NOMO-1 treated with DMSO at 0.1 percent for 48 hours (cell line): ENCODE results near the gene GMEB2.
"Not testable (repeated sequence)": the region's sequence is repeated elsewhere in the genome, so short reads cannot be mapped to it uniquely, and the experiment has no call there.

Experiments used
- DNase-seq: peaks from one replicate; lab custom pipeline; 2025; ENCODE audit not compliant: unreplicated experiment; lab: John Stamatoyannopoulos, UW

GMEB2 gene

DNA sequence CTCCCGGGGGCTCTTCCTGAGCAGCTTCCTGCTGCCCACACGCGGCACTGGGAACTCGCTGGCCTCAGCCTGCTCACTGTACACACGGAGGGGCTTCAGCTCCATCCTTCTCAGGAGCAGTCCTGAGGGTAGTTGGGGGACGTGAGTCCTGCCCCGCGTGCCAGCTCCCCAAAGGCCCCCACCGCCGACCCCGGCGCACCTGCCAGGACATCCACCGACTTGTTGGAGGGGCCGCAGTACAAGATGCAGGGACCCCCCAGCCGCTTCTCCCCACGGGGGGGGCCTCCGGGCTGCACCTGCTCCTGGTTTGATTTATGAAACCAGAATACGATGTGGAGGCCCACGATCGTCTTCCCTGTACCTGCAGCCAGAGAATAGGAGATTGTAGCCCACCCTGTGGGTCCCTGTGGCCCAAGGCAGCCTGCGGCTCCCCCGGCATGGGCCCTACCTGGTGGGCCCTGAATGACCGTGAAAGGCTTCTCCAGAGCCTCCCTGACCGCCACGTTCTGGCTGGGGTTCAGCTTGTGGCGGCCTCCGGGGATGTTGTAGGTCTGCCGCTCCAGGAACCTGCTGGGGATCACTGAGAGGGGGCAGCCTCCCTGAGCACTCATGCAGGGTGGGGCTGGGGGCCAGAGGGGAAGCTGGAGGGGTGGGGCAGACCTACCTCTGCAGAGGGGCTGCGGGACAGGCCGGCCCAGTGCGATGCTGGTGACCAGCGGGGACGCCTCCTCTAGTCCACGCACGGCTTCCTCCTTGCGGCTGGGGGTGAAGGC lies 65.1 kb downstream of the GMEB2 start:
- no peak for DNase-seq

GRCh38 chr20:63560856-63561609 lies 65.9 kb downstream of the GMEB2 start:
- no peak for DNase-seq

DNA sequence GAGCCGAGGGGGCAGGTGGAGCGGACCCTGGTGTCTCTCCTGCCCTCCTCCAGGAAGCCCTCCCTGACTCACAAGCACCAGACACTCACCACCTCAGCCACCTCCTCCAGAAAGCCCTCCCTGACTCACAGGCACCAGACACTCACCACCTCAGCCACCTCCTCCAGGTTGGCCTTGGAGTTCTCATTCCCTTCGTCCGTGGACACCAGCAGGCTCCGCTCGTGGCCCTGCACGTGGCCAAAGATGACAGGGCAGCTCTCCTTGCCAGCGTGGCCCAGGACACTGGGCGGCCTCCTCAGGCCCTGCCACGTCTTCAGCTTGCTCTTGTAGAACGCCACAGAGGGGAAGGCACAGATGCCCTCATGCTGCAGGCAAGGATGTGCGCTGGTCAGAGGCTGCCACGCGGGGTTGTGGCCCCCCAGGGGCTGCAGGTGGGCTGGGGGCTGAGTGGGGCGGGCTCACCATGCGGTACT lies 66.5 kb downstream of the GMEB2 start:
- DNase-seq, result no peak

- not testable (repeated sequence) for DNase-seq
Measured at GRCh38 chr20:63559485-63560332, 67.2 kb downstream of the GMEB2 start.

DNA sequence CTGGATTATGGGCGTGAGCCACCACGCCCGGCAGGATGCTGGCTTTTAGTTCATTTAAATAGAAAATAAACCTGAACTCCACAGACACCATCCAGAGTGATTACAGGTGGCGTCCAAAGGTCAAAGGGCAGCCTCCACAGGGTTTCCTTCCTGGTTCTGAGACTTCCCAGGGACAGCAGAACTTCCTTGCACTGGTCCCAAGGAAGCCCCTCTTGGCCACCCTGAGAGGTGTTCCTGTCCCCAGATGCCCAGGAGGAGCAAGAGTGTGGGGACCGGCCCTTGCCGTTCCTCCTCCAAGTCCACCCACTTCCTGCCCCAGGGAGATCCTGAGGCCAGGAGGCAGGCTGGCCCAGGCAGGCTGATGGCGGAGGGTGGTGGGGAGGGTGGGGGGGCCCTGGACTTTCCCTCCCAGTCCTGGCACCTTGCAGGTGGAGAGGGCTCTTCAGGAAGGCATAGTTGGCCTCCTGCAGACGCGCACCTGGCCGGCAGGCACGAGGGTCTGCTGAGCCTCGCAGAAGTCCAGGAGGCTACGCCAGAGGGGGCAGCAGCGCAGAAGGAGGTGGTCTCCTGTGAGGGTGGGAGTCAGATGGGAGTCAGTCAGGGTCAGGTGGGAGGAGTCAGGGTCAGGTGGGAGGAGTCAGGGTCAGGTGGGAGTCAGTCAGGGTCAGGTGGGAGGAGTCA lies 68.0 kb downstream of the GMEB2 start:
- DNase-seq, result no peak

- no peak for DNase-seq
Measured at GRCh38 chr20:63557481-63557891, 69.4 kb downstream of the GMEB2 start.

DNA sequence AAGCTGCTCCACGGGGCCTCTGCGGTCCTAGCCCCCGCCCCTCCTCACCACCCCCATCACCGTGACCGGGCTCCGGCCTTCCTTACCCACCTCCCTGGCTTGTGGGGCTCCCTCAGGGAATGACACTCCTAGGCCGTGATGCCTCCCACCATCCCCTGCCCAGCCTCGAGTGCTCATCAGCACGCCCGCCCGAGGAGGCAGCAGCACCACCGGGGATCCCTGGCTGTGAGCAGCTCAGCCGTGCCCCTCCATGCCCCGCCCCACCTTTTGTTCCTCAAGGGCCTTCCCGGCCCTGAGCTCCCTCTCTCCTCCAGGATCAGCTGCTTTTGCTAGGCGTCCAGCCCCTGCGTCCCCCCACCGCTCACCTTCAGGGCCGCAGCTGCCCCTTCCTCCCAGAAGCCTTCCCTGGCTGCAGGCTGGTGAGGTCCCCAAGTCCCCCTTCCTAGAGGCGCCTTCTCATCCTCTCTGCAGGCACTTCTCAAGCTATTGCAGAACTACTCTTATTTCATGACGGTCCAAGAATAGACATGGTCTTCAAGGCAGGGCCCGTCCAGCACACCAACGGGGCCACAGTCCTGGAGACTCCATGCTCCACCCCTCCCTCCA lies 69.9 kb downstream of the GMEB2 start:
- no peak for DNase-seq

- no peak for DNase-seq
Measured at GRCh38 chr20:63555661-63556381, 71.1 kb downstream of the GMEB2 start.

- DNase-seq, result no peak
Measured at GRCh38 chr20:63554361-63555278, 72.3 kb downstream of the GMEB2 start.

- DNase-seq, result no peak
Measured at GRCh38 chr20:63553933-63554290, 73.0 kb downstream of the GMEB2 start, which contains the start of gene FNDC11. Gene FNDC11, plus strand, starts transcription at chr20:63554159. Its CDS starts 1,505 bp downstream, at chr20:63555664.

- DNase-seq, result peak; percentile 69
Measured at GRCh38 chr20:63553251-63553932, 73.5 kb downstream of the GMEB2 start.

- DNase-seq, result no peak
Measured at GRCh38 chr20:63552481-63553249, 74.2 kb downstream of the GMEB2 start.

GRCh38 chr20:63551068-63551467 lies 75.8 kb downstream of the GMEB2 start:
- no peak for DNase-seq

DNA sequence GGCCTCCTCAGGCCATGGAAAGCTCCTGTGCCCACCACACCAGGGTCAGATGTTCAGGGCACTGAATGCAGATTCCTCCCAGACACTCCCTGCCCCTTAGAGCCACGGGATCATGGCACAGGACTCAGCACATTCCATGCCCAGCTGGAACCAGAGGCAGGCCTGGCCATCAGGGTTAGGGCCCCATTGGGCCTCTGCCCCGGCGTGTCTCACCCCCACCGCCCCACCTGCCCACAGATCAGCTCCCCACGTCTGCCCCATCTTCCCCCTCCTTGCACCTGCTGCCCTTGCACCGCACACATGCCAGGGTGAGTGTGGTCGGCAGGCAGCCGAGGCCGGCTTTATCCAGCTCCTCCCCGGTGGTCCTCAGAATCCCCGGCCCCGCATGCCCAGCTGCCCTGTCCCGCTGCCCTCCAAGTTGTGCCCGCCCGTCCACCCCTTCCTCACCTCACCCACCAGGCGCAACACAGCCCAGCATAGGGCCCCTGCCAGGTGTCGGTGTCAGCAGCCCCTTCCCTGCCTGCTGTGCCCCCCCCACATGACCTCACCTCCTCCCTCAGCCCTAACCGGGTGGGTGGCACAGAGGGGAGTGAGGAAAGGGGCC lies 77.1 kb downstream of the GMEB2 start:
- no peak for DNase-seq

GRCh38 chr20:63549019-63549418 lies 77.9 kb downstream of the GMEB2 start:
- no peak for DNase-seq

DNA sequence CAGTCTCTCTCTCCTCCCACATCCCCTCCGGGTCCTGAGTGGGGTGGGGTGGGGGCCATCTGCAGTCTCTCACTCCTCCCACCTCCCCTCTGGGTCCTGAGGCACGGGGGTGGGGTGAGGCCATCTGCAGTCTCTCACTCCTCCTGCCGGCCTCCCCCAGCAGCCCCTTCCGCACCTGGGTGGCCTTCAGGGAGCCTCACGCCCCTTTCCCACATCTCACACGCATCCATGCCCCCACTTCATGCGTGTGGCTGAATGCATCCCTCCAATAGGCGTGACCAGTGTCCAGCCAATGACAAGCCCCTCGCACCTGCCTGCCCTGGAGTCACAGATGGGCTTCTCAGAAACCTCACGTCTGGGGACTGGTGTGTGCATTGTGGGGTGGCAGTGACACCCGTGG lies 78.4 kb downstream of the GMEB2 start:
- DNase-seq, result no peak
